ENCODE results near the gene TH.
"Not testable (repeated sequence)": the region's sequence is repeated elsewhere in the genome, so short reads cannot be mapped to it uniquely, and the experiment has no call there.

The TH gene

GRCh38 chr11:2195756-2196088 lies 24.1 kb upstream of the TH start:
- DNase-seq = no peak

- DNase-seq = peak; percentile 61
Observed at GRCh38 chr11:2194877-2195755, 23.5 kb upstream of the TH start.

- DNase-seq = not testable (repeated sequence)
Observed at GRCh38 chr11:2193888-2194595, 22.4 kb upstream of the TH start.

DNA sequence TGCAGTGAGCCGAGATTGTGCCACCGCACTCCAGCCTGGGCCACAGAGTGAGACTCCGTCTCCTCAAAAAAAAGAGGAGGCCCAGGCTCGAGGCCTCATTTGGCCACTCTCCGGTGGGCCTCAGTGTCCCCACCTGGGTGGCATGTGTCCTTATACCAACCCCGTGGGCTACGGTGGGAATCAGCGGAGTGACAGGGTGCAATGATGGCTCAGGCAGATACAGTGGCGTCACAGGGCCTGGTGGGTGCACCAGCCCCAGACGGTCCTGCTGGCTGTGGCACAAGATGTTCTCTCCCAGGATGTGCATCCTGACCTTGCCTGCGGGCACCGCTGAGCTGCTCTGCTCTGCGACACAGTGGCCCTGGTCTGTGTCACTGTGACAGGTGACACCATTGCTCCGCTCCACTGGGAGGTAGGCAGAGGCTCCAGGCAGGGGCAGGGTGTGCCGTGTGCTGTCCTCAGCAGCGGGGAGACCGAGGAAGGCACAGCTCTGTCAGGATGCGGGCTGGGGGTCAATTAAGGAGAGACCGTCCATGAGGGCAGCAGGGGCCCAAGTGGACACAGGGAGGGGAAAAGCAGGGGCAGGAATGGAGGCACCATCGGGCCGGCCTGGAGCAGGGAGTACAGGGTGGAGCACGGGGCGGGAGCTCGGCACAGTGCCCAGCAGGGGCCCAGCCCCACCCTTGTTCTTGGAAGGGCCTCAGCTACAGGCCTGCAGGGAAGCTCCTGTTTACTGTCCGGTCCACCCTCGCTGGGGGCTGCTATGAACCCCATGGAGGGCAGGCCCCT lies 21.7 kb upstream of the TH start:
- no peak for DNase-seq

DNA sequence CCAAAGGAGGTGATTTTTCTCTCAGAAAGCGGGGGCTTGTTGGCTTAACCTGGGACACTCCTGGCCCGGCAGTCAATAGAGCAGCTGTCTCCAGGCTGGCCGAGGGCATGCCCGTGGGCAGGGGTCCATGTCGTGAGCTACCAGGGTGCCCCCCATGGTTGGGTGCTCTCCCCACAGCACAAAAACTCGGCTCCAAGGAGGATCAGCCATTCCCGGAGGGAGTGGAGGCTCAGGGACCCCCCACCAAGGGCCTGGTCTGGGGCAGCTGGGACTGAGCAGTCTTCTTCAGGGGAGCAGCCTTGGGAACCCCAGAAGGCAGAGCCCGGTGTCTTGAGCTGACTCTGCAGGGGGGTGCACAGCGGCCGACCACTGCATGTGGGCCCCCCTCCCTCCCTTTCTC lies 20.8 kb upstream of the TH start:
- no peak for DNase-seq

- DNase-seq = no peak
Observed at GRCh38 chr11:2191883-2192282, 20.3 kb upstream of the TH start.

GRCh38 chr11:2190657-2191471 lies 19.2 kb upstream of the TH start:
- no peak for DNase-seq

DNA sequence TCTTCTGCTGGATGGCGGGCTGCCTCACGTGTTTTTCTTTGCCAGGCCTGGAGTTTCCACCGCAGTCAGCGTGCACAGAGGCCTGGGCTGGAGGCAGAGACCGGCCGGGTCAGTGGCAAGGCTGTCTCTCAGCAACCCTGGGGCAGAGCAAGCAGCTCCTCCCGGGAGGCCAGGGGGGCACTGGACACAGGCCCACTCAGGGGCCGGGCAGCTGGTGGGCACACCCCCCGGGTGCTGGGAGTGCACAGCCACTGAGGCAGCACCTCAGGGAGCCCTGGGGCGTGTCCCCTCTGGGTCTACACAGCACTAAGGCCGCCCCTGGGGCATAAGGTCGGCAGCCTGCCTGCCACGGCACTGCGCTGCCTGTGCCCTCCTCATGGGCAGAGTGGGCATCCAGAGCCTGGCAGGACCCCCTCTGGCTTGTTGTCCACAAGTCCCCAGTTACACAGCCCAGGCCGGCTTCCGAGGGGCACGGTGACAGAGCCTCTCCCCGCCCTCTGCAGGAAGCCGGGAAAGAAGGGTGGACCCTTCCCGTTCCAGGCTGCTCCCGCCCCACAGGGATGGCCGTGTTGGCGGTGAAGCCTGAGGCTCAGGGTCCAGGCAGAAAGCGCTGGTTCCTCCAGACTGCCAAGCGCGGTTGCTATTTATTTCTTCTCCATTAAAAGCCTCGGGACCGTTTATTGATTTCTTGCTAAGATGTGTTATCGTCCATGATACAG lies 18.5 kb upstream of the TH start:
- DNase-seq = no peak

DNA sequence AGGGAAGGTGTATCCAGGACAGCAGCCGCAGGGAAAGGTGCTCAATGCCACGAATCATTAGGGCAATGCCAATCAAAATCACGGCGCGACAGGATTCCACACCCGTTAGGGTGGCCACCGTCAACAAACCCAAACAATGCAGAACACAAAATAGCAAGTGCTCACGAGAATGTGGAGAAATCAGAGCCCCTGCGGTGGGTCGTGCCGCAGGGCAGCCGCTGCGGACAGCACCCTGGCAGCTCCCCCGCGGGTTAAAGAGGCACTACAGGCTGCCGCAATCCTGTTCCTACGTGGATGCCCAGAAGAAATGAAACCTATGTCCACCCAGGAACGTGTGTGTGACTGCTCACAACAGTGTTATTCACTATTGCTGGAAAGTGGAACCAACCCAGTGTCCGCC lies 17.1 kb upstream of the TH start:
- no peak for DNase-seq

DNA sequence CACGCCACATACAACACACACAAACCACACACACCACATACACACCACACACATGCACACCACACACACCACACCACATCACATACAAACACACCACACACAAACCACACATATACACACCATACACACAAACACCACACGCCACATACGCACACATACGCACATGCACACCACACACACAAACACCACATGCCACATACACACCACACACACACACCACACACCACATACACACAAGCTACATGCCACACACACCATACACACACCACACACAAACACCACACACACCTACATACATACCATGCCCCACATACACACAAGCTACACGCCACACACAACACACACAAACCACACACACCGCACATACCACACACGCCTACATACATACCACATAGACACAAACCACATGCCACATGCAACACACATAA lies 15.7 kb upstream of the TH start:
- no peak for DNase-seq

GRCh38 chr11:2186669-2187279 lies 15.2 kb upstream of the TH start:
- DNase-seq = peak; percentile 57

- DNase-seq = no peak
Observed at GRCh38 chr11:2185324-2186085, 13.9 kb upstream of the TH start.

- no peak for DNase-seq
Observed at GRCh38 chr11:2182692-2183474, 11.3 kb upstream of the TH start.

DNA sequence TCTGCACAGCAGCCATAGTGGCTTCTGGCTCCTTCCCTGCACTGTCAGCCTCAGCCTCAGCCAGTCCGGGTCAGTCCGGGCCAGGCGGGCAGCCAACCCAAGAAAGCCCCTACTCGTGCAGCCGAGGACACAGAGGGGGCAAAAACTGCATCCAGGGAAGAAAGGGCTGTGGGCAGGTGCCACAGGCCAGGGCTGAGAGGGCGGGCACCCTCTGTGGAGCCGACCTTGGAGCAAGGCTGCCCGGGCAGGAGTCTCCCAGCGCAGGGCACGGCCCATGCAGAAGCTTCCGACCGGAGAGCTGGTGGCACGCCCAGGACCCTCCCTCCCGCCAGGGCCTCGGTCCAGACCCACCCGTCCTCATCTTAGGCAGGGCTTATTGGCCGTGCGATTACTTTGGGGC lies 10.5 kb upstream of the TH start:
- DNase-seq = no peak

GRCh38 chr11:2180789-2181370 lies 9.3 kb upstream of the TH start:
- DNase-seq = no peak

- DNase-seq = no peak
Observed at GRCh38 chr11:2180347-2180746, 8.7 kb upstream of the TH start.

DNA sequence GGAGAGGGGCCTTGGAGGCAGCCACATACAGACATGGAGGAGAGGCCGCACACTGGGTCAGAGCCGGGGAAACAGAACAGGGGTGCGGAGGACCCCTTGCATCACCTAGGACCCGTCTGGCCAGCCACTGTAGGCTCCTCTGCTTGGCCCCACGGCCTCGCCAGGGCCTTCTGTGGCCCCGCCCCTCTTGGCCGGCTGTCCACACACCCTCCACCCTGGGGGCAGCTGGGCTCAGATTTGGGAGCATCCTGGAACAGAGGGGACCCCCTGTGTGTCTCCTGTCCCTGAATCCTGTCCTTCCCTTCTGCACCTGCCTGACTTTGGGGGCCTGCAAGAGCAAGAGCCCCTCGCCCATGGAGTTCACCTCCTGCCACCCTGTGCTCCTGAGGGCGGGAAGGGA lies 7.9 kb upstream of the TH start:
- no peak for DNase-seq

DNA sequence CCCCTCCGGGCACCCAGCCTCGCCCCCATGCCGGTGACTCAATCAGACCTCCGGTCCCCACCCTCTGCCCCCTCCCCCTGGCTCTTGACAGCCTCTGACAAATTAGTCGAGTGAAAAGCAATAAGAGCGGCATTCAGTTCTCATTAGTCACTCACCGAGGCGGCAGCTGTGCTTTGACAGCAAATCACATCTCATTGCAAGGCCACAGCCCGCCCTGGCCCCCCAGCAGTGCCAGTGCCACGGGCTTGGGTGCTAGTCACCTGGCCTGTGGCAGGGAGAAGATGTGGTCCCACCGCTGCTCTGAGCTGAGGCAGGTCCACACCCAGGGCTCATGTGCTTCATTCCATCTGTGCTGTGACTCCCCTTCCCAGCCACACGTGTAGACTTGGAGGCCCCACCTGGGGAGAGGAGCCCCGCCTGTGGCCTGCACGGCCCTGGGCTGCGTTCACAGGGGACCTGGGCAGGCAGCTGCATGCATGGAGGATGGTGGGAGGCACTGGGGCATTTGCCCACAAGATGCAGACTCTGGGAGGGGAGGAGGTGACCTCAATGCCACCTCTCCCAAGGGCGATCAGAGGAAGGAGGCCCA lies 7.4 kb upstream of the TH start:
- DNase-seq = no peak

Measured in right kidney (tissue), 1 donor.